HG02884 (cell line): Measurements from ENCODE around the gene LATS2.

Experiments
- ATAC-seq: cut with Tn5 transposase; IDR thresholded peaks from one replicate; pipeline ENCODE4 v1.9.1; 2021; ENCODE audit warnings: mild to moderate bottlenecking, moderate library complexity; ENCODE audit not compliant: unreplicated experiment

LATS2 gene

GRCh38 chr13:20923272-20923671, 138.1 kb downstream of the LATS2 start:
- ATAC-seq, result no peak
